ENCODE results near the gene A3GALT2.

DNA sequence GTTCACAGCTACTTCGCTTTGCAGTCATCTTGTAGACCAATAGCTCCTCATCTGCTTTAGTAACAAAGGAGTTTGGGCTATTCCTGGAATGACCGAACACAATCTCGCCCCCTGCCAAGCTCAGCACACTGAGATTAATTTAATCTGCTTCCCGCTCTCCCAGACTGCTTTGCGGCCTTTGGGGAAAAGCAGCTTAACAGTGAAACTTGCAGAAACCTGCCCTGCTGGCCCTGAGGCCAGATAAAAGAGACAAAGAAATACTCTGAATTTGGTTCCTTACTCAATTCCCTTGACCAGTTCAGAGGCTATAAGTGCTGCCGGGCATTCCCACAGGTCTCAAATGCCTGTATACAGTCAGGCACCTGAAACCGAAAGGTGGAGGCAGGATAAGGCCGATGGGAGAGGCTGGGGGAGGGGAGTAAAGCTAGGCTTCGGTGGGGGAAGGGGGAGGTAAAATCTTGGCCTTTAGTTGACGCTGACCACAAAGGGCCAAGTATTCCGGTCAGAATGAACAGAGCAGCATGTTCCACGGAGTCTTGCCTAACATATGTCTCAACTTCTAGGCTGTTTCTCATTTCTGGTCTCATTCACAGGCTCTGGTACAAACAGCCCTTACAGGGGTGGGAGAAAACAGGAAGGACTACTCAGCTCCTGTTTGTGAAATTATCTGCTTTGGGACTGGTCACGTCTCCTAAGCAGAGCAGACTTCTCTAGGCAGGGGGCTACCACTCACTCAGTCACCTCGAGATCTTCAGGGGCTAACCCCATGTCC, 17.7 kb upstream of the A3GALT2 start:
- TF ChIP-seq CTCF (IDR thresholded peaks at IDR 0.05; ENCODE audit: poor library complexity, severe bottlenecking) = no peak
- TF ChIP-seq EZH2 (IDR thresholded peaks at IDR 0.05; ENCODE audit: borderline replicate concordance, insufficient read depth, low read length, poor library complexity, severe bottlenecking) = no peak
- TF ChIP-seq TAF1 (IDR thresholded peaks at IDR 0.05; ENCODE audit: low read depth) = no peak
- no peak for TF ChIP-seq SMC3 (conservative IDR thresholded peaks at IDR 0.05; ENCODE audit: poor library complexity)
- TF ChIP-seq, protein P1, sequence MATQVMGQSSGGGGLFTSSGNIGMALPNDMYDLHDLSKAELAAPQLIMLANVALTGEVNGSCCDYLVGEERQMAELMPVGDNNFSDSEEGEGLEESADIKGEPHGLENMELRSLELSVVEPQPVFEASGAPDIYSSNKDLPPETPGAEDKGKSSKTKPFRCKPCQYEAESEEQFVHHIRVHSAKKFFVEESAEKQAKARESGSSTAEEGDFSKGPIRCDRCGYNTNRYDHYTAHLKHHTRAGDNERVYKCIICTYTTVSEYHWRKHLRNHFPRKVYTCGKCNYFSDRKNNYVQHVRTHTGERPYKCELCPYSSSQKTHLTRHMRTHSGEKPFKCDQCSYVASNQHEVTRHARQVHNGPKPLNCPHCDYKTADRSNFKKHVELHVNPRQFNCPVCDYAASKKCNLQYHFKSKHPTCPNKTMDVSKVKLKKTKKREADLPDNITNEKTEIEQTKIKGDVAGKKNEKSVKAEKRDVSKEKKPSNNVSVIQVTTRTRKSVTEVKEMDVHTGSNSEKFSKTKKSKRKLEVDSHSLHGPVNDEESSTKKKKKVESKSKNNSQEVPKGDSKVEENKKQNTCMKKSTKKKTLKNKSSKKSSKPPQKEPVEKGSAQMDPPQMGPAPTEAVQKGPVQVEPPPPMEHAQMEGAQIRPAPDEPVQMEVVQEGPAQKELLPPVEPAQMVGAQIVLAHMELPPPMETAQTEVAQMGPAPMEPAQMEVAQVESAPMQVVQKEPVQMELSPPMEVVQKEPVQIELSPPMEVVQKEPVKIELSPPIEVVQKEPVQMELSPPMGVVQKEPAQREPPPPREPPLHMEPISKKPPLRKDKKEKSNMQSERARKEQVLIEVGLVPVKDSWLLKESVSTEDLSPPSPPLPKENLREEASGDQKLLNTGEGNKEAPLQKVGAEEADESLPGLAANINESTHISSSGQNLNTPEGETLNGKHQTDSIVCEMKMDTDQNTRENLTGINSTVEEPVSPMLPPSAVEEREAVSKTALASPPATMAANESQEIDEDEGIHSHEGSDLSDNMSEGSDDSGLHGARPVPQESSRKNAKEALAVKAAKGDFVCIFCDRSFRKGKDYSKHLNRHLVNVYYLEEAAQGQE (IDR thresholded peaks at IDR 0.05; ENCODE audit: borderline replicate concordance) = no peak
- no peak for TF ChIP-seq MXI1 (conservative IDR thresholded peaks at IDR 0.05; ENCODE audit: poor library complexity, severe bottlenecking)
- no peak for TF ChIP-seq POLR2AphosphoS5 (IDR thresholded peaks at IDR 0.05)
